ENCODE data around the gene CCDC13. TPM values are rescaled to one million over a fixed set of nuclear protein-coding genes. Genes with fewer than 3 reads are reported as not detected.

The CCDC13 gene
- total RNA-seq, 4 donors from 2014 or later: 1.4 to 6.8 (median 4.2) TPM; not detected in 1

- H3K27me3 ChIP-seq: no peaks in the 10 kb centered on the region
- peak overlapping the region; percentile 11 to 71 (median 36) for H3K27ac ChIP-seq
- H3K9me3 ChIP-seq: no peaks in the 10 kb centered on the region
- peaks cover 0 to 16% (median 0%) of the 10 kb centered on the region in 4 donors for H3K4me1 ChIP-seq
- no peak overlapping the region for H3K4me3 ChIP-seq
- TF ChIP-seq CTCF (IDR thresholded peaks at IDR 0.05): no peak
- TF ChIP-seq POLR2A (IDR thresholded peaks at IDR 0.05): no peak
- peaks cover 0 to 22% (median 0%) of the 10 kb centered on the region in 3 donors for H3K36me3 ChIP-seq
- DNase-seq: no peak
Observed at GRCh38 chr3:42780398-42780797, 7.3 kb upstream of the CCDC13 start.

- TF ChIP-seq CTCF (IDR thresholded peaks at IDR 0.05) (no peak), POLR2A (IDR thresholded peaks at IDR 0.05) (no peak)
- Histone ChIP-seq H3K36me3 (peaks cover 0 to 11% (median 0%) of the 10 kb centered on the region in 3 donors), H3K27me3 (no peaks in the 10 kb centered on the region), H3K4me3 (no peak overlapping the region), H3K27ac (peak overlapping the region in 3 of 4 donors; percentile 54 to 71 (median 61)), H3K4me1 (peaks cover 0 to 18% (median 1%) of the 10 kb centered on the region in 4 donors), H3K9me3 (no peaks in the 10 kb centered on the region)
- no peak for DNase-seq
Observed at GRCh38 chr3:42778644-42779043, 5.6 kb upstream of the CCDC13 start.

DNA sequence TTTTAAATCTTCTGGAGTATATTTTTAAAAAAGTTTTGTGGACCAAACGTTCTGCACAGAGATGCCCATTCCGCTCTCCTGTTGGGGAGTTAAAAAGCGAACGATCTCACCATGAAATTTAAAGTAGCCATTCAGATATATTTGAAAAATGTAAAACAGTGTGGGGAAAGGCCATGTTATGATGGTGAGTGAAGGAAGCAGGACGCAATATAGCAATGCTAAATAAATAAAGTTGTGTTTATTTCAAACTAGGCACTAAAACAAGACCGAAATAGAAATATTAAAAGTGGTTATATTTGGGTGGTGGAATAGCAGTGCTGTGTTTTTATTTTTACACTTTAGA, 327 bp upstream of the CCDC13 start:
- Histone ChIP-seq H3K4me3 (peak overlapping the region; percentile 45 to 65 (median 55)), H3K36me3 (no peaks in the 10 kb centered on the region), H3K4me1 (peaks cover 0 to 13% (median 3%) of the 10 kb centered on the region in 4 donors), H3K27me3 (no peaks in the 10 kb centered on the region), H3K9me3 (no peaks in the 10 kb centered on the region), H3K27ac (peak overlapping the region in 3 of 4 donors; percentile 52 to 79 (median 71))
- DNase-seq: no peak
- TF ChIP-seq POLR2A (IDR thresholded peaks at IDR 0.05): no peak
- no peak for TF ChIP-seq CTCF (IDR thresholded peaks at IDR 0.05)

GRCh38 chr3:42771271-42771670, 1.8 kb downstream of the CCDC13 start:
- no peak for DNase-seq
- H3K4me1 ChIP-seq: peaks cover 0 to 13% (median 3%) of the 10 kb centered on the region in 4 donors

GRCh38 chr3:42769477-42770131, 3.4 kb downstream of the CCDC13 start:
- peaks cover 0 to 13% (median 3%) of the 10 kb centered on the region in 4 donors for H3K4me1 ChIP-seq
- TF ChIP-seq CTCF (IDR thresholded peaks at IDR 0.05): no peak
- TF ChIP-seq POLR2A (IDR thresholded peaks at IDR 0.05): no peak
- H3K27ac ChIP-seq: no peak overlapping the region
- H3K27me3 ChIP-seq: no peaks in the 10 kb centered on the region
- no peak overlapping the region for H3K4me3 ChIP-seq
- DNase-seq: no peak
- no peaks in the 10 kb centered on the region for H3K36me3 ChIP-seq
- H3K9me3 ChIP-seq: no peaks in the 10 kb centered on the region

More at GRCh38 chr3:42771271-42771670, 1.8 kb downstream of the CCDC13 start:
- no peak for TF ChIP-seq POLR2A (IDR thresholded peaks at IDR 0.05)
- no peak for TF ChIP-seq CTCF (IDR thresholded peaks at IDR 0.05)
- no peaks in the 10 kb centered on the region for H3K27me3 ChIP-seq
- H3K9me3 ChIP-seq: no peaks in the 10 kb centered on the region
- H3K36me3 ChIP-seq: no peaks in the 10 kb centered on the region
- no peak overlapping the region for H3K4me3 ChIP-seq
- no peak overlapping the region for H3K27ac ChIP-seq
